HCT116 (cell line): ENCODE results near the gene ZZZ3. TPM values are rescaled to one million over a fixed set of nuclear protein-coding genes. Genes with fewer than 3 reads are reported as not detected.

ENCODE experiments used
- ATAC-seq: fragments of 200-7000 bp; cut with Tn5 transposase; 2 replicates; pipeline ENCODE4 v1.9.1; 2020; ENCODE audit warnings: mild to moderate bottlenecking, moderate library complexity
- BruUV-seq: library from RNA; stranded (reverse); fragments of 400-500 nt; replicated peaks from 2 replicates; lab custom pipeline; 2021; lab: Mats Ljungman, UMichigan
- CTCF ChIA-PET: fragments of 300-600 bp; sonication (Branson Sonifier 250); formaldehyde crosslinking; loops from one replicate; lab custom pipeline; 2021; ENCODE audit warnings: antibody characterized with exemption; lab: Charles Lee
- POLR2A ChIA-PET: fragments of 300-600, 350-600 bp; sonication (Branson Sonifier 250); formaldehyde crosslinking; loops from one replicate; lab custom pipeline; 2021; ENCODE audit warnings: antibody characterized with exemption; lab: Charles Lee
- RAD21 ChIA-PET, 2 experiments: fragments of 300-600 bp; sonication (Branson Sonifier 250); formaldehyde crosslinking; loops; one replicate each; lab custom pipeline; 2023; ENCODE audit warnings: low total read pairs in 2 of 2; ENCODE audit not compliant: uncharacterized antibody in 2 of 2, unreplicated experiment in 2 of 2, low non-redundant PET in 1 of 2; lab: Charles Lee
- DNase-seq: peaks from one replicate; pipeline ENCODE4 v3.0.0-alpha.2; 2010; ENCODE audit warnings: low read depth, low spot score
- H2AFZ ChIP-seq: fragments of 200-600 bp; shearing (Covaris generic), sonication (generic); 2 replicates; pipeline ENCODE4 v1.6.1; 2017; ENCODE audit warnings: low read depth, mixed run types, mixed read lengths, antibody characterized with exemption, low read length; ENCODE audit not compliant: poor library complexity, severe bottlenecking
- H3K27ac ChIP-seq: 2 replicates; pipeline ENCODE4 v1.5.1; 2012; ENCODE audit warnings: low read depth, low read length
- H3K27me3 ChIP-seq: fragments of 200-600 bp; sonication (generic); 2 replicates; pipeline ENCODE4 v1.6.1; 2016; ENCODE audit warnings: mixed run types, low read length, mixed read lengths; ENCODE audit not compliant: insufficient read depth
- H3K36me3 ChIP-seq, 2 experiments: fragments of 200-500 bp in 1 of 2; fragments of 200-600 bp in 1 of 2; sonication (Bioruptor generic) in 1 of 2; sonication (generic) in 1 of 2; 2 replicates each; pipeline versions ENCODE4 v1.5.1 to v1.6.1; 2014 to 2016; ENCODE audit warnings: low read length in 2 of 2, inconsistent platforms in 1 of 2, mixed read lengths in 1 of 2, mixed run types in 1 of 2; ENCODE audit not compliant: insufficient read depth in 2 of 2, control insufficient read depth in 1 of 2
- H3K4me1 ChIP-seq, 2 experiments: fragments of 200-600 bp in 1 of 2; sonication (generic) in 1 of 2; 2 replicates each; pipeline versions ENCODE4 v1.5.1 to v1.6.1; 2012 to 2017; ENCODE audit warnings: low read length in 2 of 2, inconsistent platforms in 1 of 2, mild to moderate bottlenecking in 1 of 2, mixed read lengths in 1 of 2, mixed run types in 1 of 2, moderate library complexity in 1 of 2; ENCODE audit not compliant: insufficient read depth in 2 of 2, control insufficient read depth in 1 of 2
- H3K4me2 ChIP-seq: fragments of 200-600 bp; sonication (generic); 2 replicates; pipeline ENCODE4 v1.6.1; 2017; ENCODE audit warnings: mixed run types, low read length, mixed read lengths
- H3K4me3 ChIP-seq, 2 experiments: fragments of 200-600 bp in 1 of 2; sonication (generic) in 1 of 2; replicated peaks in 1 of 2; 2 replicates each; pipeline ENCODE4 v1.5.1; 2011 to 2016; ENCODE audit warnings: low read length in 2 of 2, control low read depth in 1 of 2, low read depth in 1 of 2, mild to moderate bottlenecking in 1 of 2, mixed read lengths in 1 of 2, mixed run types in 1 of 2
- H3K79me2 ChIP-seq: fragments of 200-600 bp; sonication (generic); 2 replicates; pipeline ENCODE4 v1.6.1; 2017; ENCODE audit warnings: mild to moderate bottlenecking, mixed run types, low read length, moderate library complexity, mixed read lengths; ENCODE audit not compliant: insufficient read depth
- H3K9ac ChIP-seq: fragments of 200-600 bp; sonication (generic); 2 replicates; pipeline ENCODE4 v1.6.1; 2016; ENCODE audit warnings: low read length, mixed read lengths
- H3K9me2 ChIP-seq: fragments of 200-600 bp; sonication (generic), shearing (Covaris generic); 2 replicates; pipeline ENCODE4 v1.6.1; 2017; ENCODE audit warnings: mixed run types, mild to moderate bottlenecking, moderate library complexity; ENCODE audit not compliant: insufficient read depth
- H3K9me3 ChIP-seq, 2 experiments: fragments of 200-500 bp in 1 of 2; fragments of 200-600 bp in 1 of 2; sonication (Bioruptor generic) in 1 of 2; sonication (generic) in 1 of 2; 2 replicates each; pipeline ENCODE4 v1.6.1; 2014 to 2017; ENCODE audit warnings: low read length in 2 of 2, mixed read lengths in 2 of 2, inconsistent platforms in 1 of 2, low read depth in 1 of 2, mild to moderate bottlenecking in 1 of 2, mixed run types in 1 of 2, moderate library complexity in 1 of 2; ENCODE audit not compliant: control insufficient read depth in 1 of 2, insufficient read depth in 1 of 2
- H4K20me1 ChIP-seq: fragments of 200-600 bp; sonication (generic), shearing (Covaris generic); 2 replicates; pipeline ENCODE4 v1.6.1; 2017; ENCODE audit warnings: mixed run types, mild to moderate bottlenecking, moderate library complexity; ENCODE audit not compliant: insufficient read depth
- CBX3 ChIP-seq: IDR thresholded peaks from 2 replicates; pipeline ENCODE4 v1.6.1; 2012; ENCODE audit warnings: low read depth
- FOSL1 ChIP-seq: IDR thresholded peaks from 2 replicates; pipeline ENCODE4 v1.6.1; 2012; ENCODE audit warnings: low read depth
- JUND ChIP-seq: IDR thresholded peaks from 2 replicates; pipeline ENCODE4 v1.6.1; 2012
- POLR2AphosphoS5 ChIP-seq: IDR thresholded peaks from 2 replicates; pipeline ENCODE4 v1.6.1; 2011; ENCODE audit warnings: mild to moderate bottlenecking, low read depth, low read length, moderate library complexity
- SRF ChIP-seq: IDR thresholded peaks from 2 replicates; pipeline ENCODE4 v1.6.1; 2012; ENCODE audit warnings: low read depth
- YY1 ChIP-seq: IDR thresholded peaks from 2 replicates; pipeline ENCODE4 v1.6.1; 2011; ENCODE audit warnings: low read length, low read depth, moderate library complexity, mild to moderate bottlenecking; ENCODE audit not compliant: insufficient replicate concordance; ENCODE audit errors: extremely low read depth
- ZNF274 ChIP-seq: fragments of 200-500 bp; sonication (Bioruptor generic); IDR thresholded peaks from 2 replicates; pipeline ENCODE4 v1.6.1; 2014; ENCODE audit warnings: mild to moderate bottlenecking, low read depth, low read length, inconsistent platforms
- intact Hi-C: fragments of 100-400 bp; cut with micrococcal nuclease; formaldehyde crosslinking; loops from 2 replicates; pipeline ENCODE4 v1.10.0; 2022
- total RNA-seq: library from RNA; stranded (reverse); gene quantifications from one replicate; pipeline ENCODE4 v1.2.1, GENCODE V29; 2021; ENCODE audit not compliant: unreplicated experiment
- TF ChIP-seq, protein P1 (sequence below): IDR thresholded peaks from 2 replicates; pipeline ENCODE4 v1.6.1; 2012
- TF ChIP-seq, protein P2 (sequence below), 3 experiments: fragments of 200-600 bp in 1 of 3; sonication (generic) in 1 of 3; IDR thresholded peaks in 2 of 3; conservative IDR thresholded peaks in 1 of 3; 2 replicates each; pipeline ENCODE4 v1.5.1; 2012 to 2017; ENCODE audit warnings: low read depth in 2 of 3, low read length in 2 of 3, antibody characterized with exemption in 1 of 3, borderline replicate concordance in 1 of 3, control low read depth in 1 of 3, mild to moderate bottlenecking in 1 of 3, mixed read lengths in 1 of 3, mixed run types in 1 of 3, moderate library complexity in 1 of 3; ENCODE audit not compliant: insufficient read depth in 1 of 3
- TF ChIP-seq, protein P3 (sequence below): IDR thresholded peaks from 2 replicates; pipeline ENCODE4 v1.6.1; 2011; ENCODE audit warnings: mild to moderate bottlenecking, low read length, moderate library complexity; ENCODE audit not compliant: insufficient replicate concordance; ENCODE audit errors: extremely low read depth

Gene ZZZ3
- total RNA-seq, 1 experiment from 2014 or later = 48.9 TPM

DNA sequence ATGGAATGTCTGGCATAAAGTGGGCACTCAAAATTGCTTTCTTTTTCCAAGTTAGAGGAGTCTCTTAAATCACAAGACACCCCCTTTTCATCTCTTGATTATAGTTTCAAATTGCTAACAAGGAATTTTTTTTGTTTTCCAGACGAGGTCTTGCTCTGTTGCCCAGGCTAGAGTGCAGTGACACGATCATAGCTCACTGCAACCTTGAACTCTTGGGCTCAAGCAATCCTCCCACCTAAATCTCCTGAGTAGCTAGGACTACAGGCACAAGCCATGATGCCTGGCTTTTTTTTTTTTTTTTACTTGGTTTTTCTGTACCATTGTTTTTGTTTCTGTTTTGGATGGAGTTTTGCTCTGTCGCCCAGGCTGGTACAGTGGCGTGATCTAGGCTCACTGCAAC is 20.8 kb downstream of the ZZZ3 start:
- intact Hi-C loops = no loop called here
- Histone ChIP-seq H3K36me3 (no peaks in the 10 kb centered on the region), H3K9ac (no peak overlapping the region), H3K4me2 (no peak overlapping the region), H3K9me3 (no peaks in the 10 kb centered on the region), H3K79me2 (peaks cover 100% of the 10 kb centered on the region), H3K4me3 (no peak overlapping the region), H4K20me1 (peaks cover 10% of the 10 kb centered on the region; the same call in 1 of the 2 replicates), H3K27ac (no peak overlapping the region), H3K4me1 (0 out of 4 replicates have a peak, but pooled peaks cover 0 to 4% of the 10 kb centered on the region in 2 experiments), H3K9me2 (no peaks in the 10 kb centered on the region), H3K27me3 (no peaks in the 10 kb centered on the region), H2AFZ (no peak overlapping the region)
- BruUV-seq = no TSS peak
- TF ChIP-seq YY1 (no peak), SRF (no peak), ZNF274 (no peak), FOSL1 (no peak), CBX3 (no peak), POLR2AphosphoS5 (no peak), JUND (no peak)
- TF ChIP-seq, protein P1, sequence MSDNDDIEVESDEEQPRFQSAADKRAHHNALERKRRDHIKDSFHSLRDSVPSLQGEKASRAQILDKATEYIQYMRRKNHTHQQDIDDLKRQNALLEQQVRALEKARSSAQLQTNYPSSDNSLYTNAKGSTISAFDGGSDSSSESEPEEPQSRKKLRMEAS = no peak
- TF ChIP-seq, protein P2, sequence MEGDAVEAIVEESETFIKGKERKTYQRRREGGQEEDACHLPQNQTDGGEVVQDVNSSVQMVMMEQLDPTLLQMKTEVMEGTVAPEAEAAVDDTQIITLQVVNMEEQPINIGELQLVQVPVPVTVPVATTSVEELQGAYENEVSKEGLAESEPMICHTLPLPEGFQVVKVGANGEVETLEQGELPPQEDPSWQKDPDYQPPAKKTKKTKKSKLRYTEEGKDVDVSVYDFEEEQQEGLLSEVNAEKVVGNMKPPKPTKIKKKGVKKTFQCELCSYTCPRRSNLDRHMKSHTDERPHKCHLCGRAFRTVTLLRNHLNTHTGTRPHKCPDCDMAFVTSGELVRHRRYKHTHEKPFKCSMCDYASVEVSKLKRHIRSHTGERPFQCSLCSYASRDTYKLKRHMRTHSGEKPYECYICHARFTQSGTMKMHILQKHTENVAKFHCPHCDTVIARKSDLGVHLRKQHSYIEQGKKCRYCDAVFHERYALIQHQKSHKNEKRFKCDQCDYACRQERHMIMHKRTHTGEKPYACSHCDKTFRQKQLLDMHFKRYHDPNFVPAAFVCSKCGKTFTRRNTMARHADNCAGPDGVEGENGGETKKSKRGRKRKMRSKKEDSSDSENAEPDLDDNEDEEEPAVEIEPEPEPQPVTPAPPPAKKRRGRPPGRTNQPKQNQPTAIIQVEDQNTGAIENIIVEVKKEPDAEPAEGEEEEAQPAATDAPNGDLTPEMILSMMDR (IDR thresholded peaks at IDR 0.05 in 2 of 3, conservative IDR thresholded peaks at IDR 0.05 in 1 of 3; ENCODE audit: borderline replicate concordance in 1 of 3, insufficient read depth in 1 of 3, low read depth in 2 of 3, low read length in 2 of 3) = no peak
- TF ChIP-seq, protein P3, sequence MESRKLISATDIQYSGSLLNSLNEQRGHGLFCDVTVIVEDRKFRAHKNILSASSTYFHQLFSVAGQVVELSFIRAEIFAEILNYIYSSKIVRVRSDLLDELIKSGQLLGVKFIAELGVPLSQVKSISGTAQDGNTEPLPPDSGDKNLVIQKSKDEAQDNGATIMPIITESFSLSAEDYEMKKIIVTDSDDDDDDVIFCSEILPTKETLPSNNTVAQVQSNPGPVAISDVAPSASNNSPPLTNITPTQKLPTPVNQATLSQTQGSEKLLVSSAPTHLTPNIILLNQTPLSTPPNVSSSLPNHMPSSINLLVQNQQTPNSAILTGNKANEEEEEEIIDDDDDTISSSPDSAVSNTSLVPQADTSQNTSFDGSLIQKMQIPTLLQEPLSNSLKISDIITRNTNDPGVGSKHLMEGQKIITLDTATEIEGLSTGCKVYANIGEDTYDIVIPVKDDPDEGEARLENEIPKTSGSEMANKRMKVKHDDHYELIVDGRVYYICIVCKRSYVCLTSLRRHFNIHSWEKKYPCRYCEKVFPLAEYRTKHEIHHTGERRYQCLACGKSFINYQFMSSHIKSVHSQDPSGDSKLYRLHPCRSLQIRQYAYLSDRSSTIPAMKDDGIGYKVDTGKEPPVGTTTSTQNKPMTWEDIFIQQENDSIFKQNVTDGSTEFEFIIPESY = no peak
- no peak for ATAC-seq
- POLR2A ChIA-PET = no interaction called here
- CTCF ChIA-PET = no interaction called here
- RAD21 ChIA-PET = no interaction called here
- no peak for DNase-seq
